ENCODE data around the gene ZNF318.
"Not testable (repeated sequence)": the region's sequence is repeated elsewhere in the genome, so short reads cannot be mapped to it uniquely, and the experiment has no call there.

ZNF318 gene

DNA sequence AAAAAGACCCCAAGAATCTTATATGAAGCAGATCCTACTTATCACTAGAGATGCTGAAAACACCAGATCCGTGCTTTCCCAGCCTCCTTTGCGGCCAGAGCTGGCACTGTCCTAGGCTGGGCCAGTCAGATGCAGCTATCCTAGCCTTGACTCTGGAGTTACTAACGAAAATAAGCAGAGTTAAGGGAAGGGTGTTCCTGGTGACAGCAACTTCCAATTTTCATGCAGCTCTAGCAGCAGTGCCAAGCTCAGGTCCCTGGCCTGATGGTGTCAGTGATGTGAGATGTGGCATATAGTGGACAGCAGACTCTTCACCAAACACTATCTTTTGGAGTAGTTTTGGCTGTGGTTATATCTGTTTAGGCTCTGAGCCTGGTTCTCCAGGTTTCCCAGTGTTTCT is 32.3 kb upstream of the ZNF318 start:
- DNase-seq (ENCODE audit: low read depth): no peak
- no peaks in the 10 kb centered on the region for H3K36me3 ChIP-seq (ENCODE audit: control insufficient read depth, insufficient read depth, low read length, severe bottlenecking)
- H3K9ac ChIP-seq (ENCODE audit: low read length): no peak overlapping the region
- peaks cover 17% of the 10 kb centered on the region for H3K27me3 ChIP-seq (replicated peaks; ENCODE audit: control insufficient read depth, insufficient read depth, low read length)
- H3K4me3 ChIP-seq (ENCODE audit: low read length): no peak overlapping the region
- H3K9me3 ChIP-seq (ENCODE audit: control insufficient read depth, low read length): peaks cover 4% of the 10 kb centered on the region
- no peaks in the 10 kb centered on the region for H3K4me1 ChIP-seq (ENCODE audit: control insufficient read depth, insufficient read depth, low read length)

DNA sequence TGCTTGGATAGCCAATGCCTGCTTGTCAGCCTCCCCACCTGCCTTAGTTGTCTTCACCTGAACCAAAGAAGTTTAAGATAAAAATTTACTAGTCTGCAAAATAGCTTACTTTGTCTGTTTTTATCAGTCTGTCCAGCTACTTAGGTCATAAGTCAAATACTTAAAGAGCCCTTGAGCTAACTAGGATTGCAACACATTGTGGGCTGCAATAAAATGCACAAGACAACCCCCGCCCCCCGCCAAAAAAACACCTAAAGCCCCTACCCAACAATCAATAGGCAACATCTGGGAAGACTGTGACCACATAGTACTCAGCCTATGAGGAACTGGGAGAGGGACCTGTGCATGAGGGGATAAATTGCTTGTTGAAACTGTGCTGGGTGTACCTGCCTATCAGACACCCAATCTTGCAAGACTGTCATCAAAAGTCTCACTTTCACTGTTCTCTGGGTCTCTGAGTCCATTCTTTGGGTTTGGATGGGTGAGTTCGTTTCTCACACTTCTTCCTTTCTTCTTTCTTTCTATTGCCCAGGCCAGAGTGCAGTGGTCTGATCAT is 30.6 kb upstream of the ZNF318 start:
- no peaks in the 10 kb centered on the region for H3K9me3 ChIP-seq (ENCODE audit: control insufficient read depth, low read length)
- H3K9ac ChIP-seq (ENCODE audit: low read length): no peak overlapping the region
- H3K4me1 ChIP-seq (ENCODE audit: control insufficient read depth, insufficient read depth, low read length): no peaks in the 10 kb centered on the region
- no peak for DNase-seq (ENCODE audit: low read depth)
- no peak overlapping the region for H3K4me3 ChIP-seq (ENCODE audit: low read length)
- H3K27me3 ChIP-seq (replicated peaks; ENCODE audit: control insufficient read depth, insufficient read depth, low read length): peaks cover 17% of the 10 kb centered on the region
- H3K36me3 ChIP-seq (ENCODE audit: control insufficient read depth, insufficient read depth, low read length, severe bottlenecking): no peaks in the 10 kb centered on the region

DNA sequence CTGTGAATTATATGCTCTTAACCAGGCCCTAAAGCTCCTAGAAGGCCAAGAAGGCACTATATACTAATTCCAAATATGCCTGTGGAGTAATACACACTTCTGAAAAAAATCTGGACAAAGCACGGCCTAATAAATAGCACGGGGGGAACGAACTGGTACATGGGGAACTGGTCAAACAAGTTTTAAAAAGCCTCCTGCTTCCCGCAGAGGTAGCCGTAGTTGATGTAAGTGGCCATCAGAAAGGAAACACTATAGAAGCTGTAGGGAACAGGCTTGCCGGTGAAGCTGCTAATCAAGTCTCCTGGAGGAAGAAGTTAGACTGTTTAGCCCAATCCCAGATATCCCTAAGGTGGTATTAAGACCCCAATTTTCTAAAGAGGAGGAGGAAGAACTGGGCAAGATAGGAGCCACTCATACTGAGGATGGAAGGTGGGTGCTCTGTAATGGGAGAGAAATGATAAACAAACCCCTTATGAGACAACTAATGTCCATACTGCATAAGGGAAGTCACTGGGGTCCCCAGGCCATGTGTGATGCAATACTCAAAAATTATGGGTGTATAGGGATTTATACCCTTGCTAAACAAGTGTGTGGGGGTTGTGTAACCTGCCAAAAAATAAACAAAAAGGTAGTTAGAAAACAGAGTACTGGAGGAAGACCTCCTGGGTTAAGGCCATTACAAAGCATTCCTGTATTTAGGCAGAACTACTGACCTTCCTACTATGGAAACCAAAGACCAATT is 27.1 kb upstream of the ZNF318 start:
- no peak overlapping the region for H3K4me3 ChIP-seq (ENCODE audit: low read length)
- H3K9ac ChIP-seq (ENCODE audit: low read length): no peak overlapping the region
- no peaks in the 10 kb centered on the region for H3K4me1 ChIP-seq (ENCODE audit: control insufficient read depth, insufficient read depth, low read length)
- H3K9me3 ChIP-seq (ENCODE audit: control insufficient read depth, low read length): no peaks in the 10 kb centered on the region
- no peaks in the 10 kb centered on the region for H3K36me3 ChIP-seq (ENCODE audit: control insufficient read depth, insufficient read depth, low read length, severe bottlenecking)
- H3K27me3 ChIP-seq (replicated peaks; ENCODE audit: control insufficient read depth, insufficient read depth, low read length): peaks cover 34% of the 10 kb centered on the region
- DNase-seq (ENCODE audit: low read depth): no peak

DNA sequence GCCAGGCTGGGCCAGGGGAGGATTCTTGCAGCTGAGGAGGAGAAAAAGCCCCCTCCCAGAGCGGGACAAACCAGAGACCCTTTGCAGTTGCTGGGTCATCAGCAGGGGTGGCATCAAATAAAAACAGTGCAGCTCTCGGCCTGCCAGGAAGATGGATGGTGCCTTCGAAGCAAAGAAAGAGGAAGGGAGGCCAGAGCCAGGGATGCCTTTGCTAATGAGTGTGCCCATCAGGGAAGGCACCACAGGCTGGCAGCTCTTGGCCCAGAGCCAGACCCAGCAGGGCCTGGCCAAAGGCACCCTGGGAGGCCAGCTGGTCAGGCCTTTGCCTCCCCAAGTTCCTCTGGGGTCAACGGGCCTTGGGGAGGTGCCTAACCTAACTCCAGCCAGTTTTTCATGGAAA is 26.3 kb upstream of the ZNF318 start:
- no peaks in the 10 kb centered on the region for H3K4me1 ChIP-seq (ENCODE audit: control insufficient read depth, insufficient read depth, low read length)

DNA sequence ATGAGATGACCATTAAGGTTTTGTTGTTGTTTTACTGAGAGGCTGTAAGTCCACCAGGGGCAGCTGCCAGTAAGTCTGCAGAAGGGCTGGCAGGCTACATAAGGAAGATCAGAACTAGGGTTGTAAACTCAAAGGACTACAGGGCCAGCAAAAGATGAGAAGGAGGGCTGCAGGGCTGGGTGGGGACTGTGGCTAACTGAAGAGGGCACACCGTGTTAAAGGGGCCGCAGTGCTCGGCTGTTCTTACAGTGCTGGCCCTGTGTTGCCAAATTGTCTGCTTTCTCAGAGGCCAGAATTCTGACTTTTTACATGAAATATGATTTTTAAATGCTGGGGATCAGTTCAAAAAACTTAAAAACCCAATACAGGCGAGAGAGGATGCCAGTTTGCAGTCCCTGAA is 25.5 kb upstream of the ZNF318 start:
- DNase-seq (ENCODE audit: low read depth): no peak
- Histone ChIP-seq H3K4me1 (ENCODE audit: control insufficient read depth, insufficient read depth, low read length) (no peaks in the 10 kb centered on the region), H3K9ac (ENCODE audit: low read length) (no peak overlapping the region), H3K9me3 (ENCODE audit: control insufficient read depth, low read length) (no peaks in the 10 kb centered on the region), H3K36me3 (ENCODE audit: control insufficient read depth, insufficient read depth, low read length, severe bottlenecking) (no peaks in the 10 kb centered on the region), H3K4me3 (ENCODE audit: low read length) (no peak overlapping the region), H3K27me3 (replicated peaks; ENCODE audit: control insufficient read depth, insufficient read depth, low read length) (peaks cover 31% of the 10 kb centered on the region)

More for the DNA sequence above, 26.3 kb upstream of the ZNF318 start:
- Histone ChIP-seq H3K9me3 (ENCODE audit: control insufficient read depth, low read length) (no peaks in the 10 kb centered on the region), H3K27me3 (replicated peaks; ENCODE audit: control insufficient read depth, insufficient read depth, low read length) (peaks cover 37% of the 10 kb centered on the region), H3K36me3 (ENCODE audit: control insufficient read depth, insufficient read depth, low read length, severe bottlenecking) (no peaks in the 10 kb centered on the region), H3K4me3 (ENCODE audit: low read length) (no peak overlapping the region), H3K9ac (ENCODE audit: low read length) (no peak overlapping the region)
- DNase-seq (ENCODE audit: low read depth): no peak

DNA sequence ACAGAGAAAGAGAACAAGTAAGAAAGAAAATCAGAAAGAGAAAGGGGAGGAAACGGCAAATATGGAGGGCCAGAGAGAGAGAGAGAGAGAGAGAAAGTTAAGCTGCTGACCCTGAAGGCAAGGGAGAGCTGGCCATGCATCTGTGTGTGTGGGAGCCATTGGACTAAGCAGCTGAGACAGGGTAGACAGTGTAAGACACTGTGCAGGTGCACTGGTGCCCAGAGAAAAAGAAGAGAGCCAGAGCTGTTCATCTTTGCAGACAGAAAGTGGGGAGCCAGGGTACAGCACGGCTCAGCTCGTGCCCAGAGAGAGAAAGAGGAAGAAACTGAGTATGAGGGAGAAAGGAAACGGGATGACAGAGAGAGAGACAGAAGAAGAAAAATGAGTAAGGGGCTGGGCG is 24.2 kb upstream of the ZNF318 start:
- no peaks in the 10 kb centered on the region for H3K9me3 ChIP-seq (ENCODE audit: control insufficient read depth, low read length)
- no peaks in the 10 kb centered on the region for H3K36me3 ChIP-seq (ENCODE audit: control insufficient read depth, insufficient read depth, low read length, severe bottlenecking)
- peaks cover 32% of the 10 kb centered on the region for H3K27me3 ChIP-seq (replicated peaks; ENCODE audit: control insufficient read depth, insufficient read depth, low read length)
- no peaks in the 10 kb centered on the region for H3K4me1 ChIP-seq (ENCODE audit: control insufficient read depth, insufficient read depth, low read length)
- H3K4me3 ChIP-seq (ENCODE audit: low read length): no peak overlapping the region
- no peak for DNase-seq (ENCODE audit: low read depth)
- no peak overlapping the region for H3K9ac ChIP-seq (ENCODE audit: low read length)

DNA sequence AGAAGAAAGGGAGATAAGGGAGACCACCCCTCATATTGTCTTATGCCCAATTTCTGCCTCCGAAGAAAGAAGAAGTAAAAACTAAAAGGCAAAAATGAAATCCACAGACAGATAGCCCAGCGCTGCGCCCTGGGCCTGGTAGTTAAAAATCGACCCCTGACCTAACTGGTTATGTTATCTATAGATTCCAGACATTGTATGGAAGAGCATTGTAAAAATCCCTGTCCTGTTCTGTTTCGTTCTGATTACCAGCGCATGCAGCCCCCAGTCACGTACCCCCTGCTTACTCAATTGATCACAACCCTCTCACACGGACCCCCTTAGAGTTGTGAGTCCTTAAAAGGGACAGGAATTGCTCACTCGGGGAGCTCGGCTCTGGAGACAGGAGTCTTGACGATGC is 23.7 kb upstream of the ZNF318 start:
- peaks cover 32% of the 10 kb centered on the region for H3K27me3 ChIP-seq (replicated peaks; ENCODE audit: control insufficient read depth, insufficient read depth, low read length)
- H3K36me3 ChIP-seq (ENCODE audit: control insufficient read depth, insufficient read depth, low read length, severe bottlenecking); H3K4me1 ChIP-seq (ENCODE audit: control insufficient read depth, insufficient read depth, low read length); H3K9ac ChIP-seq (ENCODE audit: low read length); H3K9me3 ChIP-seq (ENCODE audit: control insufficient read depth, low read length); DNase-seq (ENCODE audit: low read depth); H3K4me3 ChIP-seq (ENCODE audit: low read length): not testable (repeated sequence)

DNA sequence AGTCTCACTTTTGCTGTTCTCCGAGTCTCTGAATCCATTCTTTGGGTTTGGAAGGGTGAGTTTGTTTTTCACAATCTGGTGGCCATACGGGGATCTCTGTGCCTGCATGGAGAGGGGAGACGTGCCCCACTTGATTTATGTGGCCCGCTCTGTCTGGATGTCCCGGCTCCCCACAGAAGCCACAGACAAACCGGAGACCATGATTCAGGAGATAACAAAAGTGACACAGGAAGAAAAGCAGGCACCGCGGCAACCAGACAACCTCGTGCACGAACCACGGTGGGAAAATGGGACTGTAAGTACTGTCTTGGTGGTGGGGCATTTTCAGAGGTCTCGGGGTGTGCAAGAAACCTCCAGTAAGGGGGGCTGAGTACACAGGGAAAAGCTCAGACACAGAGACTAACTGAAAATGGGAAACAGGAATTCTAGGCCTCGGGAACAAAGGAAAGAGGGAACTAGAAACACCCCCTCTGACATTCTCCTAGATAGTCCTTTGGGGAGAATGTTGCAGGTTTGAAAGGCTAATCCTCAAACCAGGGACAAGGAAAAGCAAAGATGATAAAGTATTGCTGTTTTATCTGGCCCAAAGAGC is 22.1 kb upstream of the ZNF318 start:
- no peak overlapping the region for H3K9ac ChIP-seq (ENCODE audit: low read length)
- peaks cover 32% of the 10 kb centered on the region for H3K27me3 ChIP-seq (replicated peaks; ENCODE audit: control insufficient read depth, insufficient read depth, low read length)

DNA sequence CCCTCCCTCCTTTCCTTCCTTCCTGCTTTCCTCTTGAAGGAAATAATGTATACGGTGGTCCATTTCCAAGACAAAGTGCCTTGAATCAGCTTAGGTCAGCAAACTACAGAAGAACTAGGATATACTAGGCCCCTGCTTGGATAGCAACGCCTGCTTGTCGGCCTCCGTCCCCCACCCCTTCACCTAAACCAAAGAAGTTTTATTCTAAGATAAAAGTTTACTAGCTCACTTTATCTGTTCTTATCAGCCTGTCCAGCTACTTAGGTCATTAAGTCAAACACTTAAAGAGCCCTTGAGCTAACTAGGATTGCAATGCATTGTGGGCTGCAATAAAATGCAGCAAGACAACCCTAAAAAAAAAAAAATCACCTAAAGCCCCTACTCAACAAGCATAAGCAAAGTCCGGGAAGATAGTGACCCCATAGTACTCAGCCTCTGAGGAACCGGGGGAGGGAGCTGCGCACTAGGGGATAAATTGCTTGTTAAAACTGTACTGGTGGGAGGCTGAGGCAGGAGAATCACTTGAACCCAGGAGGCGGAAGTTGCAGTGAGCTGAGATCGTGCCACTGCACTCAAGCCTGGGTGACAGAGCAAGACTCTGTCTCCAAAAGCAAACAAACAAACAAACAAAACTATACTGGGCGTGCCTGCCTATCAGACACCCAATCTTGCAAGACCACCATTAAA is 21.4 kb upstream of the ZNF318 start:
- H3K4me1 ChIP-seq (ENCODE audit: control insufficient read depth, insufficient read depth, low read length); H3K4me3 ChIP-seq (ENCODE audit: low read length); H3K36me3 ChIP-seq (ENCODE audit: control insufficient read depth, insufficient read depth, low read length, severe bottlenecking); H3K9me3 ChIP-seq (ENCODE audit: control insufficient read depth, low read length); H3K9ac ChIP-seq (ENCODE audit: low read length); DNase-seq (ENCODE audit: low read depth): not testable (repeated sequence)
- H3K27me3 ChIP-seq (replicated peaks; ENCODE audit: control insufficient read depth, insufficient read depth, low read length): peaks cover 32% of the 10 kb centered on the region

More for the DNA sequence above, 22.1 kb upstream of the ZNF318 start:
- H3K4me1 ChIP-seq (ENCODE audit: control insufficient read depth, insufficient read depth, low read length): no peaks in the 10 kb centered on the region
- DNase-seq (ENCODE audit: low read depth): no peak
- no peaks in the 10 kb centered on the region for H3K9me3 ChIP-seq (ENCODE audit: control insufficient read depth, low read length)
- no peaks in the 10 kb centered on the region for H3K36me3 ChIP-seq (ENCODE audit: control insufficient read depth, insufficient read depth, low read length, severe bottlenecking)
- H3K4me3 ChIP-seq (ENCODE audit: low read length): no peak overlapping the region

DNA sequence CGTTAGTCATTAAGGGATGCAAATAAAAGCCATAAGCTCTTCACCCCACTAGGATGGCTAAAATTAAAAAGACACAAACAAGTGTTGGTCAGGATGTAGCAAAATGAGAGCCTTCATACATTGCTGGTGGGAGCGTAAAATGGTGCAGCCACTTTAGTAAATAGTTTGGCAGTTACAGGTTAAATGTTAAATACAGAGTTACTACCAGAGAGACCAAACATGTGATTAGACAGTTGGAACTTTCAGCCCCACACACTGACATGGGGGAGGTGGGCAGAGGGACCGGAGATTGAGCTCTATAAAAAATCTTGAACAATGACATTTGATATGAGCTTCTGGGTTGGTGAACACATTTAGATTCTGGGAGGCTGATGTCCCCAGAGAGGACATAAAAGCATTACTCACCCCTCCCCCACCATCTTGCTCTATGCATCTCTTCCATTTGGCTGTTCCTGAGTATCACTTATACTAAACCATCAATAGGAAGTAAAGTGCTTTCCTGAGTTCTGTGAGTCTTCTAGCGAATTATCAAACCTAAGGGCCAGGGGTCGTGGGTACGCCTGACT is 20.4 kb upstream of the ZNF318 start:
- Histone ChIP-seq H3K4me3 (ENCODE audit: low read length) (no peak overlapping the region), H3K4me1 (ENCODE audit: control insufficient read depth, insufficient read depth, low read length) (no peaks in the 10 kb centered on the region), H3K27me3 (replicated peaks; ENCODE audit: control insufficient read depth, insufficient read depth, low read length) (peaks cover 32% of the 10 kb centered on the region), H3K9ac (ENCODE audit: low read length) (no peak overlapping the region), H3K36me3 (ENCODE audit: control insufficient read depth, insufficient read depth, low read length, severe bottlenecking) (no peaks in the 10 kb centered on the region), H3K9me3 (ENCODE audit: control insufficient read depth, low read length) (no peaks in the 10 kb centered on the region)
- no peak for DNase-seq (ENCODE audit: low read depth)

DNA sequence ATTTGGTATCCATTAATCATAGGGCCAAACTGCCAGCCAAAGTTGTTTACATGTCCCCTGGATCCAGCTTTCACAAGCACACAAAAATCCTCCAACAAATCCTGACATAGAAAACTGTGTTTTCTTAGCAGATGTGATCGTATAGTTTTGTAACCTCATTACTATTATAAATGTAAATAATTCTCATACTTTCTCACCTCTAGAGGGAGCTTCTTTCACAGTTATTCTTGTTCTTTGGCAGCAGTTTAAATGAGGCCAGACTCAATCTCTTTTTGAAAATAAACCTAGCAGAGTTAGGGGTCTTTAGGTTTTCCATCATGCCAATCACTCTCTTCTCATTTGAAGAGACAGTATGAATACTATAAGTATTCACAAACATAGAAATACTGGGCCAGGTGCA is 17.0 kb upstream of the ZNF318 start:
- DNase-seq (ENCODE audit: low read depth): no peak
- no peaks in the 10 kb centered on the region for H3K9me3 ChIP-seq (ENCODE audit: control insufficient read depth, low read length)
- H3K27me3 ChIP-seq (replicated peaks; ENCODE audit: control insufficient read depth, insufficient read depth, low read length): peaks cover 9% of the 10 kb centered on the region
- H3K4me3 ChIP-seq (ENCODE audit: low read length): no peak overlapping the region
- H3K4me1 ChIP-seq (ENCODE audit: control insufficient read depth, insufficient read depth, low read length): no peaks in the 10 kb centered on the region
- no peaks in the 10 kb centered on the region for H3K36me3 ChIP-seq (ENCODE audit: control insufficient read depth, insufficient read depth, low read length, severe bottlenecking)
- H3K9ac ChIP-seq (ENCODE audit: low read length): no peak overlapping the region

Measured in adipocyte (in vitro differentiated cells).